Large intestine (tissue), 3 donors: ENCODE measurements around the gene KRT77. TPM values are rescaled to one million over a fixed set of nuclear protein-coding genes. Genes with fewer than 3 reads are reported as not detected.
A peak's percentile ranks its signal among the peaks of the same experiment; 100 is the strongest.

ENCODE experiments used
- DNase-seq, 2 donors: peaks; one replicate each; pipeline versions ENCODE4 v3.0.0 to v3.0.0-alpha.2; 2013
- H3K27ac ChIP-seq: one replicate; pipeline ENCODE4 v1.5.1; 2013; ENCODE audit warnings: low read length
- H3K27me3 ChIP-seq: 2 replicates; pipeline ENCODE4 v1.6.1; 2013; ENCODE audit warnings: low read length; ENCODE audit not compliant: control insufficient read depth, insufficient read depth
- H3K36me3 ChIP-seq: 2 replicates; pipeline ENCODE4 v1.6.1; 2013; ENCODE audit warnings: low read length; ENCODE audit not compliant: control insufficient read depth, insufficient read depth
- H3K4me1 ChIP-seq: one replicate; pipeline ENCODE4 v1.6.1; 2013; ENCODE audit warnings: low read length; ENCODE audit not compliant: control insufficient read depth, insufficient read depth
- H3K4me3 ChIP-seq: one replicate; pipeline ENCODE4 v1.5.1; 2013; ENCODE audit warnings: low read length
- H3K9me3 ChIP-seq: one replicate; pipeline ENCODE4 v1.6.1; 2013; ENCODE audit warnings: mild to moderate bottlenecking, low read depth, low read length, moderate library complexity; ENCODE audit not compliant: control insufficient read depth
- WGBS: methylation state at CpG from one replicate; pipeline ENCODE4 v1.1.5; 2013; ENCODE audit warnings: low lambda C conversion rate; ENCODE audit not compliant: insufficient coverage; 5-methylcytosine and 5-hydroxymethylcytosine counted together
- polyA plus RNA-seq: library from polyadenylated mRNA; unstranded; fragments of 120-200 nt; gene quantifications from one replicate; pipeline ENCODE4 v1.2.1, GENCODE V29; 2013

The KRT77 gene
- polyA plus RNA-seq, 1 donor, result 0.42 TPM

- DNase-seq, result no peak
- WGBS, result no CpG with 5 or more reads among the region's 4 CpGs
- H3K9me3 ChIP-seq, result no peaks in the 10 kb centered on the region
Measured at GRCh38 chr12:52708010-52708409, 4.7 kb upstream of the KRT77 start.

DNA sequence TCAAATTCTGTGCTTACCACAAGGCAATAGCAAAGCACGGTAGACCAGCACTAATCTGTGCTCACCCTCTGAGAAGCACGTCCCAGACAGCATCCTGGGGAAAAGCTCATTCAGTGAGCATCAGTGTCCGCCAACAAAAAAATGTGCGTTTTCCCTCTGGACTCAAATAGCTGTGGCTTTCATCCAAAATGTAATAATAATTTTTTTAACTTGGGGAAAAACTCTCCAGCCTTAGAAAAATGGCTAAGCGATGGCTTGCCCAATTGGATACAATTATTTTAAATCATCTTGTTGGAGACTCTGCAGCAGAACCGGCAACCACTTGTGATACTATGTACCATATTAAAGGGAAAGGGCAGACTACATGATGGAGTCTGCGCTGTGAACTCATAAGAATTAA lies 1.1 kb upstream of the KRT77 start:
- H3K4me1 ChIP-seq, result no peaks in the 10 kb centered on the region
- no peak overlapping the region for H3K27ac ChIP-seq
- no peaks in the 10 kb centered on the region for H3K36me3 ChIP-seq
- no peak for DNase-seq
- peaks cover 6% of the 10 kb centered on the region for H3K27me3 ChIP-seq
- WGBS, result 100% methylated on average over 2 of the region's 7 CpGs
- H3K4me3 ChIP-seq, result no peak overlapping the region
- no peaks in the 10 kb centered on the region for H3K9me3 ChIP-seq

More at GRCh38 chr12:52708010-52708409, 4.7 kb upstream of the KRT77 start:
- Histone ChIP-seq H3K4me3 (no peak overlapping the region), H3K27ac (no peak overlapping the region), H3K36me3 (no peaks in the 10 kb centered on the region), H3K4me1 (no peaks in the 10 kb centered on the region), H3K27me3 (peaks cover 7% of the 10 kb centered on the region)

- DNase-seq, result no peak
- Histone ChIP-seq H3K27ac (no peak overlapping the region), H3K9me3 (no peaks in the 10 kb centered on the region), H3K4me3 (no peak overlapping the region), H3K4me1 (no peaks in the 10 kb centered on the region), H3K36me3 (no peaks in the 10 kb centered on the region), H3K27me3 (peaks cover 4% of the 10 kb centered on the region)
- no CpG with 5 or more reads among the region's 1 CpG for WGBS
Measured at GRCh38 chr12:52703878-52704277, 554 bp upstream of the KRT77 start.

- no peaks in the 10 kb centered on the region for H3K36me3 ChIP-seq
- H3K27ac ChIP-seq, result no peak overlapping the region
- no peak for DNase-seq
- H3K9me3 ChIP-seq, result no peaks in the 10 kb centered on the region
- 90% methylated on average over 2 of the region's 2 CpGs for WGBS
- H3K27me3 ChIP-seq, result peaks cover 4% of the 10 kb centered on the region
- no peaks in the 10 kb centered on the region for H3K4me1 ChIP-seq
- H3K4me3 ChIP-seq, result no peak overlapping the region
Measured at GRCh38 chr12:52702338-52702737, 986 bp downstream of the KRT77 start.

DNA sequence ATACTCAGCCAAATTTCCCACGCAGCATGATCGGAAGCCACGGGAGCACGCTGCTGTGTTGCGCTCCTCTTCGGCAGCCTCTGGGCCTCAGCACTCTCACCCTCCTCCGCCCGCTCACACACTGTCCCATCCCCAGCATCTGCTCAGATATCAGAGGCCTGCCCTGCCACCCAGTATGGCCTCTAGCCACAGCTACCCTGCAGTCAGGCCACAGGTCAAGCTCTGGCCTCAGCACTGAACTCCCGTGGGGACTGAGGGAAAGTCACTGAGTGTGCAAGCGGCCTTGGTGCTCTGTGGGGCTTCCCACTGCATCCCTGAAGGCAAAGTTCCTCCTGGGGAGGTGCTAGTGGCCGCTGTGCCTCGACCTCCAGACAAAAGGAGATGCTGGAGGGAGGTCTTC lies 2.0 kb downstream of the KRT77 start:
- H3K27me3 ChIP-seq, result peaks cover 8% of the 10 kb centered on the region
- no peaks in the 10 kb centered on the region for H3K4me1 ChIP-seq
- no peak overlapping the region for H3K27ac ChIP-seq
- no CpG with 5 or more reads among the region's 12 CpGs for WGBS
- H3K4me3 ChIP-seq, result no peak overlapping the region
- DNase-seq, result no peak
- no peaks in the 10 kb centered on the region for H3K36me3 ChIP-seq
- no peaks in the 10 kb centered on the region for H3K9me3 ChIP-seq

DNA sequence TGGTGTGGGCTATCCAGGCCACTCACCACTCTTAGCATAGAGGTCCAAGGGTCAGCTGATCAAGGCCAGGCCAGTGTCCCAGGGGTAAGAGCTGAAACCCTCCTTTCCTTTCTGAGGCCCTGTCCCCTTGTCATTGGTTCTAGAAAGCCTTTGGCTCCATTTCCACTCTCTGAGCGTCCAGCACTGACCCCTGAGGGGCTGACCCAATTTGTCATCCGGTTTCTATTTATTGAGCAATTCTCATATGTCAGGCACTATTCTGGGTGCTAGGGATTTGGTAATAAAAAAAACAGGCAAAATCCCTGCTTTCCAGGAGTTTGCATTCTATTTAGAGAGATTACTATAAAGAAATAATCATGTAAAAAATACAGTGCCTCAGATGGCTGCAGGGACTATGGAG lies 3.4 kb downstream of the KRT77 start:
- no peaks in the 10 kb centered on the region for H3K9me3 ChIP-seq
- no peak overlapping the region for H3K27ac ChIP-seq
- no peak for DNase-seq
- WGBS, result no CpG with 5 or more reads among the region's 2 CpGs
- no peak overlapping the region for H3K4me3 ChIP-seq
- H3K27me3 ChIP-seq, result peaks cover 16% of the 10 kb centered on the region
- H3K4me1 ChIP-seq, result no peaks in the 10 kb centered on the region
- no peaks in the 10 kb centered on the region for H3K36me3 ChIP-seq

DNA sequence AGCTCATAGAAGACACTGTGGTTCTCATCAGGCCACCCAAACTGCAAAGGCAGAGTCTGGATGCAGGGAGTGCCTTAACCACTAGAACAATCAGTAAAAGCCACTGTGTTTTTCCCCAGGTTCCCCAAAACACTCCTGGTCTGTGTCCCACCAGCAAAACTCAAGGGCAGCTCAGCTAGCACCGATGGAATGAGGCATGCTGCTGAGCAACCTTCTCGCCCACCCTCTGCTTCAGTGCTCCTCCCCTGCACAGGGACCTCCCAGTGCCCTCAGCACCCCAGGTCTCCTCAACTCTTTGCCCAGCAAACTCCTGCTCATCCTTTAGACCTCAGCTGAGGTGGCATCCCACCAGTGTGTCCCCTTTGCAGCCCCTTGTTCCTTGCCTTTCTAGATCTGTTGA lies 4.0 kb downstream of the KRT77 start:
- no CpG with 5 or more reads among the region's 2 CpGs for WGBS
- H3K4me3 ChIP-seq, result no peak overlapping the region

DNA sequence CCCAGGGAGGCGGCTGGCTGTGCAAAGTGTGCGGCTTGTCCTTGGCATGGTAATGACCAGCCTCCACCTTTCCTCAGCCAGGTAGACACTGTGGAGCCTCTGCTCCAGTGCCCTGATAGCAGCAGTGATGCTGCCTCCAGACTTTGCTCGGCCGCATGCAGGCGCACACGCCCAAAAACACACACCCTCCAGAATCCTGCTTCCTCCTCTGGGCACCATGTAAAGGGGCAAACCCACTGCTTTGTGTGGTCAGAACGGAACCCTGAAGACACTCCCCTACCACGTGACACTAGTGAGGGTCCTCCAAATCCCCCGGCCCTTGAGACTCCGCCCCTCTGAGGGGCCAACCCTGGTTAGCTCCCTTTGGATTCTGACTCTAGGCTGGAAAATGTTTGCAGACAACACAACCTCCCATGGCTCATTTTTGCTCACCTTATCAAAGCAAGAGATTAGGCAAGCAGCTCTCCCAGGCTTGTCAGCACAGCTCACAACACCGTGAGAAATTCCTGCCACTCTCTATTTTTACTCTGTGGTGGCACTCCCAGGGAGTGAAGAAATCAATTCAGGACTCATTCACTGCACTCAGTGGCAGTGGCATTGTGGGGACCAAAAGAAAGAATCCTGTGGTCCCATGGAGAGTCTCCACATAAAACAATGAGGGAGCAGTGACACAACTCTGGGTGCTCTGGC lies 4.5 kb downstream of the KRT77 start:
- Histone ChIP-seq H3K27me3 (peaks cover 22% of the 10 kb centered on the region), H3K4me1 (no peaks in the 10 kb centered on the region), H3K9me3 (no peaks in the 10 kb centered on the region), H3K36me3 (no peaks in the 10 kb centered on the region), H3K4me3 (no peak overlapping the region), H3K27ac (no peak overlapping the region)
- no CpG with 5 or more reads among the region's 11 CpGs for WGBS
- DNase-seq, result peak in 1 of 2 donors; percentile 63

More for the DNA sequence above, 4.0 kb downstream of the KRT77 start:
- Histone ChIP-seq H3K36me3 (no peaks in the 10 kb centered on the region), H3K9me3 (no peaks in the 10 kb centered on the region), H3K27ac (no peak overlapping the region), H3K27me3 (peaks cover 22% of the 10 kb centered on the region), H3K4me1 (no peaks in the 10 kb centered on the region)
- no peak for DNase-seq

- Histone ChIP-seq H3K9me3 (no peaks in the 10 kb centered on the region), H3K27me3 (peaks cover 32% of the 10 kb centered on the region), H3K27ac (no peak overlapping the region), H3K36me3 (no peaks in the 10 kb centered on the region), H3K4me1 (no peaks in the 10 kb centered on the region), H3K4me3 (no peak overlapping the region)
- no CpG with 5 or more reads among the region's 2 CpGs for WGBS
- no peak for DNase-seq
Measured at GRCh38 chr12:52697058-52697582, 6.2 kb downstream of the KRT77 start.

- no CpG with 5 or more reads among the region's 3 CpGs for WGBS
- Histone ChIP-seq H3K36me3 (no peaks in the 10 kb centered on the region), H3K4me1 (no peaks in the 10 kb centered on the region), H3K9me3 (no peaks in the 10 kb centered on the region), H3K27ac (no peak overlapping the region), H3K27me3 (peaks cover 37% of the 10 kb centered on the region), H3K4me3 (no peak overlapping the region)
- DNase-seq, result no peak
Measured at GRCh38 chr12:52696588-52696987, 6.7 kb downstream of the KRT77 start.

DNA sequence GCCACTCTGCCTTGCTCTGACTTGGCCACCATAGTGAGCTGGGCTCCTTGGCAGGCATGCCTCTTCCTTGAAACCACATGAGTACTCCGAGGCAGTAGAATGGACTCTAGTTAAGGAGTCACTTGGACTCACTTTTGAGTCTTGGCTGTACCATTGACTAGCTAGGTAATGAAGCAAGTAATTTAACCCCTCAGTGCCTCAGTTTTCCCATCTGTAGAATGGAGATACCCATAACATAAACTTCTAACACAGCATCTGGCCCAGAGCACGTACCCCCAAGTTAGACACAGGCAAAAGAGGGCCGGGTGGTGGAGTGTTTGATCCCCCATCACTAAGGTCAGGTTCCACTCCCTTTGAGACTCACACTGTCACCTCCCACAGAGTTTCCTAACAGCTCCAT lies 8.3 kb downstream of the KRT77 start:
- no CpG with 5 or more reads among the region's 3 CpGs for WGBS
- no peak for DNase-seq
- Histone ChIP-seq H3K27ac (no peak overlapping the region), H3K4me1 (peaks cover 2% of the 10 kb centered on the region), H3K36me3 (no peaks in the 10 kb centered on the region), H3K27me3 (peaks cover 53% of the 10 kb centered on the region), H3K9me3 (no peaks in the 10 kb centered on the region), H3K4me3 (no peak overlapping the region)
